GM19099 (cell line): ENCODE data around the gene LRRN2.

ENCODE experiments used
- POLR2A ChIP-seq: IDR thresholded peaks from 3 replicates; pipeline ENCODE4 v1.6.1; 2011; ENCODE audit warnings: low read depth; ENCODE audit not compliant: insufficient read length; ENCODE audit errors: extremely low read depth

The LRRN2 gene

GRCh38 chr1:204641936-204642335 lies 43.6 kb downstream of the LRRN2 start:
- TF ChIP-seq POLR2A = no peak

- TF ChIP-seq POLR2A = no peak
Measured at GRCh38 chr1:204641455-204641854, 44.1 kb downstream of the LRRN2 start.

GRCh38 chr1:204640578-204640977 lies 45.0 kb downstream of the LRRN2 start:
- no peak for TF ChIP-seq POLR2A

DNA sequence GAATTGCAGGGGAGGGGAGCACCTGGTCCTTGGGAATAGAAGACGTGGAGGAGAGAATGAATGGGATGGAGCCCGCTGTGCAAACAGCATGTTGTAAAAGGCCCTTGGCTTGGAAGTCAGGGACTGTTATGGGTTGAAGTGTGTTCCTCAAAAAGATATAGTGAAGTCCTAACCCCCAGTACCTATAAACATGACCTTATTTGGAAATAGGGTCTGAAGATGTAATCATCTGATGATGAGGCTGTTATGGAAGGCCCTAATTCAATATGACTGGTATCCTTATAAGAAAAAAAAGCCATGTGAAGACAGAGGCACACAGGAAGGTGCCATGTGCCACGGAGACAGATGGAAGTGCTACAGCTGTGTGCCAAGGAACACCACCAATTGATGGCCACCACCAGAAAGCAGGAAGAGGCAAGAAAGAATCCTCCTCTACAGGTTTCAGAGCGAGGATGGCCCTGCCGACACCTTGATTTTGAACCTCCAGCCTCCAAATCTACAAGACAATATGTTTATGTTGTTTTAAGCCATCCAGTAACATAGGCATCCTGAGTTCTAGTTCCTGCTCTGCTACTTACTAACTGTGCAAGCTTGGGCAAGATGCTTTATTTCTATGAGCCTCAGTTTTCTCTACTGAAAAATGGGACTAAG lies 51.2 kb downstream of the LRRN2 start:
- TF ChIP-seq POLR2A = no peak

- TF ChIP-seq POLR2A = no peak
Measured at GRCh38 chr1:204633665-204634064, 51.9 kb downstream of the LRRN2 start.

DNA sequence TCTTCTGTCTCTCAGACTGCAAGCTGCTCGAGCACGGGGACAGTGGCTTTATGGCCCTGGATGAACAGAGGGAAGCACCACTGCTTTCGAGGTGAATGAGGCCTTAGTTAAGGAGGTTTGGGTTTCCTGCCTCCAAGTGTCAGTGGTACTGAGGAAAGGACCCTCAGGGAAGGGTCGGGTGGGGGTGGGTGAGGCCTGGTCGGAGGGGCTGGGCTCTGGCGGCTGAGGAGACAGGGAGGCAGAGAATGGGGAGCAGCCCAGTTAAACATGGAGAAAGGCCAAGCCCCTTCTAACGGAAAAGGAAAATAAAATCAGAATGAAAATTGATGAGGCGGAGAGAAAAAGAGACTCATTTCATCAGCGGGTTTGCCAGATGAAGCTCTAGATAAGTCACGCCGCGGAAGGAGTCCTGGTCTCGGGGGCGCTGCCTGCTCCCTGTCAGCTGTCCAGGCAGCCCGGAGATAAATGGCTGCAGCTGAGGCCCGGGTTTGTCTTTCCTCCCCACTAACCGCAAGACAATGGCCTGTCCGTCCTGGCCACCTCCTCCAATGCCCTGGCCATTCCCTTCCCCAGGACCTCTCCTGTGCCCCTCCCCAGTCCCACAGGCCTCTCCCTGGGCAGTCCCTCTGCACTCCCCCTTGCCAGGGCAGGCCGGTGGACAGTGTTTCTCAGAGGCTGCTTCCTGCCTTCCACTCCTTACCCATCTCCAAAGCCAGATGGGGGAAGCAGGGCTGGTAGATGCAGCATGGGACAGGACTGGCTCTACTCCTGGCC lies 55.2 kb downstream of the LRRN2 start:
- no peak for TF ChIP-seq POLR2A

DNA sequence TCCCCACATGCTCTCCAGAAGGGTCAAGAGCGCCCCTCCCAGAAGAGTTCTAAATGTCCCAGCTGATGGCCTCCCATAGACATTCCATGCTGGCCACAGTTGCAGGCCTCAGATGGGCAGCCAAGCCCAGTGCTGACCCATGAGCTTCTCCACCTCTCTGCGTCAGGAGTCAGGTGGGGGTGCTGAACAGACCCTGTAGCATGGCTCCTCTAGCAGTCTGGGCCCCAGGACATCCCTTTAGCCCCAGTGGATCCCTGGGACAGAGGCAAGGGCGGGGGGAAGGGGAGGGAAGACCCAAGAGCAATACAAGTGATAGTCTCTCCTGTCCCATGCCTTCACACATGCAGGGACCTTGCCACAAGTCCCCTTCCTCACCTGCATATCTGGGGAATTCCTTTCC lies 56.7 kb downstream of the LRRN2 start:
- no peak for TF ChIP-seq POLR2A

DNA sequence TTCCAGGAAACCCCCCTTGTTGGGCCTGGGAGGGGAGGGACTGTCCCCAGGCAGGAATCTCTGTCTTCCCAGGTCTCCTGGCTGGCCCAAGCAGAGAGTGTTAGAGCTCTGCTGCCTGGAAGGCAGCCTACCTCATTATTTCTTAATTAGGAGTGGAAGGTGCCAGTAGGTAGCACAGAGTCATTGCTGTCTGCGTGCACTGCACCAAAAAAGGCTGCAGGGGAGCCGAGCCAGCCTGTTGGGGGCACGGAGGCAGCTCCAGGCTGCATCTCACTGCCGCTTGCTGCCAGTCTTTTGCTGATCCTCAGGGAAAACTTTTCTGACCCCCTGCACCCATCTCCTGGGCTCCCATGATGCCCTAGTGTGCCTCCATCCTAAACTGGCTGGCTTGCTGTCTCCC lies 58.1 kb downstream of the LRRN2 start:
- no peak for TF ChIP-seq POLR2A

DNA sequence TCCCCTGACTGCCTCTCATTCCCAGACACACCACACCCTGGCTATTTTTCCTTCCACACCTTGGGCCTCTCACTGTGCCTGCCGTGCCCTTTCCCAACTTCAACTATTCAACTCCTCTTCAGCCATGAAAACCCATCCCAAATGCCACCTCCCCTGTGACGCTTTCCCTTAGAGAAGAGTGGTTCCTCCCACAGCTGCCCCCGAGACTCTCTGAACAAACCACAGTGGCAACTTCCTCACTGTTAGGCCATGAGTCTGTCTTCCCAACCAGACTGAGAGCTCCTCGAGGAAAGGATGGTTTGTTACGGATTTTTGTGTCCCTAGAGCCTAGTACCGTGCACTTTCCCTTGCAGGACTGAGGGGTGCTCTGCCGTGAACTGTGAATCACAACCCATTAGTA lies 59.2 kb downstream of the LRRN2 start:
- no peak for TF ChIP-seq POLR2A

- TF ChIP-seq POLR2A = no peak
Measured at GRCh38 chr1:204624631-204625216, 60.8 kb downstream of the LRRN2 start.

GRCh38 chr1:204623894-204624361 lies 61.6 kb downstream of the LRRN2 start:
- no peak for TF ChIP-seq POLR2A

DNA sequence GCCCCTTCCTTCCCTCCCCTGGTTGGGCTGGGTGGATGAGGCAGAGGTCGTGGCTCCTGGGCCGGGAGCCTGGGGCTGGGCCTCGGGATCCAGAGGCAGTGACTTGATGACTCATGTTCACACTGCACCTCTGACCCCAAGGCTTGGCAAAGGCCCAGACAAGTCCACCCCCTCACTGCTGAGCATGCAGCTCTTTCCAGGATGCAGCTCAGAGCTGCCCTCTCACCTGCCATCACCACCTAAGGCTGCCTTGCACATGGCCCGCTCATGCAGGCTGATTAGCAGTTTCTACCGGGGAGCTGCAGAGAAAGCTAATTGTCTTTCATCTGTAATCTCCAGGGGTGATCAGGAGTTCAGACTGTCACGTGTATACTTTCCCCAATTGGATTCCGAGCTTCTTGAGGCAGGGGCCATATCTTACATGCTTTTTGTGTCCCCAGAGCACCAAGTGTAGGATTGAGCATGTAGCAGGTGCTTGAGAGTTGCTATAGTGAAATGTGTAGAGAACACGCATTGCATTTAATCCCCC lies 62.1 kb downstream of the LRRN2 start:
- no peak for TF ChIP-seq POLR2A

DNA sequence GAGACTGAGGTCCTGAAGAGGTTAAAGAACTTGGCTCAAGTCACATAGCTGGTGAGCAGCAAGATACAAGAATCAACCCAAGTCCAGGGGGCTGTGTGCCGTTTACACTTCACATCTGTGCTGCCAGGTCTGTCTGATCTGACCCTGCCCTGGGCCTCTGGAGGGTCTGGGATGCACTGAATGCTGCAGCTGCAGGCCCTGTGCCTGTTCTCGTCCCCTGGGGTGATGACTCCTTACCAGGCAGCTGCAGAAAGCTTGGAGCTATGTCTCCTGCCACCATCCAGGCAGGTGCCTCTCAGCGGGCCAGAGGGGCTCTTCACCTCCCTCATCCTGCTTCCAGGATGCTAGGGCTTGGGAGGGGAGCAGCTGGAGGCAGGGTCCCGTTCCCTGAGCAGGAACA lies 63.5 kb downstream of the LRRN2 start:
- no peak for TF ChIP-seq POLR2A

GRCh38 chr1:204621396-204621795 lies 64.1 kb downstream of the LRRN2 start:
- no peak for TF ChIP-seq POLR2A

DNA sequence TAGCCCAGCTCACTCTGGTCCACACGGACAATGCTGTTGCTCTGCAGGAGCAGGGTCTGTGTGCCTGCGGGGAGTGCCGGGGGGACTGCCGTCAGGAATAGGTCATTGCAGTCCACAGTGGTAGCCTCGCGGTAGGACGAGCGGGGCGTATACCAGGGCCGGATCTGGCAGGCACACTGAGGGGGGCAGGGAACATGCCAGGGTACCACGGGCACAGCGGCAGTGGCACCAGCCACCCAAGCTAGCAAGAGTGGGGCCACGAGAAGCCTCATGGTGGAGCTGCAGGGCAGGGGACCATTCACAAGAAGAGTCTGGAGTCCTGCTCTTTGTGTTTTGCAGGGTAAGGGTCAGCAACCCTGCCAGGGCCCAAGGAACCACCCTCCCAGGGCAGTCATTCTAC lies 65.8 kb downstream of the LRRN2 start:
- no peak for TF ChIP-seq POLR2A
